CD14-positive monocyte (primary cell): Measurements from ENCODE around the gene S100A16. TPM values are rescaled to one million over a fixed set of nuclear protein-coding genes. Genes with fewer than 3 reads are reported as not detected.
A peak's percentile ranks its signal among the peaks of the same experiment; 100 is the strongest.

Experiments
- DNase-seq, 3 donors: peaks; one replicate each; pipeline ENCODE4 v3.0.0-alpha.2; 2011 to 2022
- H2AFZ ChIP-seq: 2 replicates; pipeline ENCODE4 v1.6.0; 2012; ENCODE audit warnings: mild to moderate bottlenecking, low read depth, low read length, inconsistent platforms; ENCODE audit not compliant: insufficient read depth, poor library complexity, severe bottlenecking
- H3K27ac ChIP-seq, 2 donors: 1 replicate in 1 of 2; 2 replicates in 1 of 2; pipeline ENCODE4 v1.5.1; 2012 to 2013; ENCODE audit warnings: low read length in 2 of 2, control low read depth in 1 of 2, inconsistent platforms in 1 of 2, low read depth in 1 of 2, mild to moderate bottlenecking in 1 of 2
- H3K27me3 ChIP-seq, 2 donors: one replicate each; pipeline versions ENCODE4 v1.6.0 to v1.6.1; 2011 to 2013; ENCODE audit warnings: low read length in 2 of 2; ENCODE audit not compliant: control insufficient read depth in 2 of 2, insufficient read depth in 2 of 2
- H3K36me3 ChIP-seq, 2 donors: replicated peaks in 1 of 2; 1 replicate in 1 of 2; 2 replicates in 1 of 2; pipeline versions ENCODE4 v1.5.1 to v1.6.1; 2012 to 2013; ENCODE audit warnings: low read length in 2 of 2, control low read depth in 1 of 2, inconsistent platforms in 1 of 2, mild to moderate bottlenecking in 1 of 2; ENCODE audit not compliant: insufficient read depth in 2 of 2, control insufficient read depth in 1 of 2
- H3K4me1 ChIP-seq, 2 donors: 1 replicate in 1 of 2; 2 replicates in 1 of 2; pipeline versions ENCODE4 v1.5.1 to v1.6.1; 2012 to 2013; ENCODE audit warnings: low read length in 2 of 2, control low read depth in 1 of 2, inconsistent platforms in 1 of 2, mild to moderate bottlenecking in 1 of 2, moderate library complexity in 1 of 2; ENCODE audit not compliant: insufficient read depth in 2 of 2, control insufficient read depth in 1 of 2
- H3K4me2 ChIP-seq: replicated peaks from 2 replicates; pipeline ENCODE3; 2012; ENCODE audit warnings: low read length, moderate library complexity, mild to moderate bottlenecking; ENCODE audit not compliant: poor library complexity, severe bottlenecking; ENCODE audit errors: extremely low read depth
- H3K4me3 ChIP-seq, 3 experiments: fragments of 200-600 bp in 1 of 3; sonication (generic) in 1 of 3; replicated peaks in 1 of 3; 1 replicate in 2 of 3; 2 replicates in 1 of 3; pipeline ENCODE4 v1.5.1; 2011 to 2013; ENCODE audit warnings: low read length in 3 of 3, mild to moderate bottlenecking in 3 of 3, control low read depth in 2 of 3, low read depth in 2 of 3, inconsistent platforms in 1 of 3, moderate library complexity in 1 of 3
- H3K79me2 ChIP-seq: 2 replicates; pipeline ENCODE4 v1.6.0; 2012; ENCODE audit warnings: mild to moderate bottlenecking, control low read depth, inconsistent platforms, low read length, moderate library complexity; ENCODE audit not compliant: insufficient read depth
- H3K9ac ChIP-seq: 2 replicates; pipeline ENCODE4 v1.6.0; 2017; ENCODE audit warnings: low read length, mild to moderate bottlenecking; ENCODE audit not compliant: insufficient read depth, poor library complexity, severe bottlenecking
- H3K9me3 ChIP-seq, 2 donors: replicated peaks in 1 of 2; 1 replicate in 1 of 2; 2 replicates in 1 of 2; pipeline versions ENCODE4 v1.5.1 to v1.6.1; 2012 to 2013; ENCODE audit warnings: low read length in 2 of 2, control low read depth in 1 of 2; ENCODE audit not compliant: control insufficient read depth in 1 of 2, insufficient read depth in 1 of 2
- H4K20me1 ChIP-seq: 2 replicates; pipeline ENCODE4 v1.6.0; 2012; ENCODE audit warnings: mild to moderate bottlenecking, low read length, control low read depth, moderate library complexity; ENCODE audit not compliant: insufficient read depth
- H3K27ac Mint-ChIP-seq, 7 donors: one replicate each; pipeline ENCODE4 v1.8.0; 2020; ENCODE audit warnings: mild to moderate bottlenecking in 7 of 7, mixed read lengths in 7 of 7, moderate library complexity in 6 of 7, inconsistent platforms in 2 of 7
- H3K27me3 Mint-ChIP-seq, 3 donors: one replicate each; pipeline ENCODE4 v1.8.0; 2021 to 2022; ENCODE audit warnings: low read depth in 3 of 3, mild to moderate bottlenecking in 3 of 3, mixed read lengths in 3 of 3, moderate library complexity in 3 of 3, inconsistent platforms in 1 of 3
- H3K36me3 Mint-ChIP-seq, 2 donors: one replicate each; pipeline ENCODE4 v1.8.0; 2020; ENCODE audit warnings: mixed read lengths in 2 of 2, inconsistent platforms in 1 of 2, mild to moderate bottlenecking in 1 of 2
- H3K4me1 Mint-ChIP-seq: one replicate; pipeline ENCODE4 v1.8.0; 2020; ENCODE audit warnings: mild to moderate bottlenecking, mixed read lengths
- H3K4me3 Mint-ChIP-seq, 2 donors: one replicate each; pipeline ENCODE4 v1.8.0; 2020; ENCODE audit warnings: mild to moderate bottlenecking in 2 of 2, mixed read lengths in 2 of 2, moderate library complexity in 1 of 2
- H3K9me3 Mint-ChIP-seq, 7 donors: one replicate each; pipeline ENCODE4 v1.8.0; 2020 to 2022; ENCODE audit warnings: mixed read lengths in 7 of 7, mild to moderate bottlenecking in 6 of 7, moderate library complexity in 6 of 7, inconsistent platforms in 2 of 7
- WGBS: methylation state at CpG from one replicate; pipeline ENCODE4 v1.1.5; 2013; ENCODE audit warnings: missing lambda C conversion rate; ENCODE audit not compliant: insufficient coverage; 5-methylcytosine and 5-hydroxymethylcytosine counted together
- intact Hi-C, 2 donors: fragments of 100-400 bp; cut with micrococcal nuclease; formaldehyde crosslinking; loops; one replicate each; pipeline versions ENCODE4 v1.15.0 to v1.15.1; 2023
- polyA plus RNA-seq, 3 donors: library from polyadenylated mRNA; depleted of rRNA in 1 of 3; unstranded in 2 of 3; stranded (reverse) in 1 of 3; fragments of 300-500 nt in 2 of 3; fragments of >200 nt in 1 of 3; fragmentation: Illumina TruSeq in 2 of 3; gene quantifications; 1 replicate in 2 of 3; 2 replicates in 1 of 3; pipeline ENCODE4 v1.2.3, GENCODE V29; 2012 to 2021
- TF ChIP-seq, protein P1 (sequence below): fragments of 200-600 bp; IDR thresholded peaks from one replicate; pipeline ENCODE4 v1.8.0; 2022; ENCODE audit warnings: antibody characterized with exemption, mild to moderate bottlenecking

S100A16 gene
- polyA plus RNA-seq, 3 donors = not detected

DNA sequence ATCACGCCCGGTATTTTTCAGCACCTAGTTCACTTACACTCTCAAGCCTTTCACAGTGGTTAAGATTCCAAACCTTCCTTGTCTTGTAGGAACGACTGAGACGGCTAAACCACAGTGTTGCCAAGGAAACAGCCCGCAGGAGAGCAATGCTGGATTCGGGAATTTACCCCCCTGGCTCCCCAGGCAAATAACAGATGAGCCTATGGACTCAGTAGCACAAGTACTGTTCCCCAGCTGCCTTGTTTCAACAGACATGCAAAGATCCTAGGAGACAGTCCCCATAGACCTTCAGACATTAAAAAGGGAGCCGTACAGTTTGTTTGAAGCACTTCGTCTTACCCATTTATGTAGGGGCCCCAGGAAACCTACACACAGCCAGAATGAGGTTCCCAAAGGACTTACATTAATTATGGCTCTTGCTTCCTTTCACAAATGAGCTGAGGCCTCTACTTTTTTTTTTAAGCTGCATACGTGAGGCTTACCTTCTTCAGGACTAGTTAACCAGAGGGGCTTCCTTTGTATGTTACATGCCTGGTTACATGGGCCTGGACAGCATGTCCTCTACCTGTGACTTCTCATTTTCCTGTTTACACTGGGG lies 48.3 kb upstream of the S100A16 start:
- Histone ChIP-seq H3K4me1 (peaks cover 17 to 23% of the 10 kb centered on the region in 2 donors), H2AFZ (no peak overlapping the region), H3K4me3 (no peak overlapping the region), H3K79me2 (peaks cover 26% of the 10 kb centered on the region), H3K27me3 (no peaks in the 10 kb centered on the region), H3K9me3 (no peaks in the 10 kb centered on the region), H3K4me2 (no peak overlapping the region), H4K20me1 (peaks cover 11% of the 10 kb centered on the region), H3K36me3 (peaks cover 58 to 64% of the 10 kb centered on the region in 2 donors), H3K9ac (no peak overlapping the region), H3K27ac (no peak overlapping the region)
- TF ChIP-seq, protein P1, sequence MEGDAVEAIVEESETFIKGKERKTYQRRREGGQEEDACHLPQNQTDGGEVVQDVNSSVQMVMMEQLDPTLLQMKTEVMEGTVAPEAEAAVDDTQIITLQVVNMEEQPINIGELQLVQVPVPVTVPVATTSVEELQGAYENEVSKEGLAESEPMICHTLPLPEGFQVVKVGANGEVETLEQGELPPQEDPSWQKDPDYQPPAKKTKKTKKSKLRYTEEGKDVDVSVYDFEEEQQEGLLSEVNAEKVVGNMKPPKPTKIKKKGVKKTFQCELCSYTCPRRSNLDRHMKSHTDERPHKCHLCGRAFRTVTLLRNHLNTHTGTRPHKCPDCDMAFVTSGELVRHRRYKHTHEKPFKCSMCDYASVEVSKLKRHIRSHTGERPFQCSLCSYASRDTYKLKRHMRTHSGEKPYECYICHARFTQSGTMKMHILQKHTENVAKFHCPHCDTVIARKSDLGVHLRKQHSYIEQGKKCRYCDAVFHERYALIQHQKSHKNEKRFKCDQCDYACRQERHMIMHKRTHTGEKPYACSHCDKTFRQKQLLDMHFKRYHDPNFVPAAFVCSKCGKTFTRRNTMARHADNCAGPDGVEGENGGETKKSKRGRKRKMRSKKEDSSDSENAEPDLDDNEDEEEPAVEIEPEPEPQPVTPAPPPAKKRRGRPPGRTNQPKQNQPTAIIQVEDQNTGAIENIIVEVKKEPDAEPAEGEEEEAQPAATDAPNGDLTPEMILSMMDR = no peak
- H3K27ac Mint-ChIP-seq = peak overlapping the region in 6 of 7 donors; percentile 13 to 58 (median 46)
- intact Hi-C loops = no loop called here
- WGBS = 82% methylated on average over 7 of the region's 9 CpGs
- no peak overlapping the region for H3K4me3 Mint-ChIP-seq
- H3K9me3 Mint-ChIP-seq = no peaks in the 10 kb centered on the region
- H3K27me3 Mint-ChIP-seq = no peaks in the 10 kb centered on the region
- H3K4me1 Mint-ChIP-seq = peaks cover 15% of the 10 kb centered on the region
- peaks cover 51 to 62% of the 10 kb centered on the region in 2 donors for H3K36me3 Mint-ChIP-seq
- no peak for DNase-seq

DNA sequence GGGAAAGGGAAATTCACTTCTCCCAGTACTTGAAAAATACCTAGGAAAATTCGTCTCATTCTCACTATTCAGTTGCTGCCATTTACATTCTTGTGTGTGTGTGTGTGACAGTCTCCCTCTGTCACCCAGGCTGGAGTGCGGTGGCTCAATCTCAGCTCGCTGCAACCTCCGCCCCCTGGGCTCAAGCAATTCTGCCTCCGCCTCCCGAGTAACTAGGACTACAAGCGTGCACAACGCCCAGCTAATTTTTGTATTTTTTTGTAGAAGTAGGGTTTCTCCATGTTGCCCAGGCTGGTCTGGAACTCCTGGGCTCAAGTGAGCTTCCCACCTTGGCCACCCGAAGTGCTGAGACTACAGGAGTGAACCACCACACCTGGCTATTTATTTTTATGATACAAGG lies 46.7 kb upstream of the S100A16 start:
- Mint-ChIP-seq H3K9me3 (no peaks in the 10 kb centered on the region), H3K27me3 (no peaks in the 10 kb centered on the region), H3K36me3 (peaks cover 37 to 47% of the 10 kb centered on the region in 2 donors), H3K4me3 (peak overlapping the region; percentile 41 to 95), H3K27ac (peak overlapping the region in 3 of 7 donors; percentile 80 to 95 (median 91)), H3K4me1 (peaks cover 15% of the 10 kb centered on the region)
- Histone ChIP-seq H3K79me2 (peaks cover 26% of the 10 kb centered on the region), H3K27ac (peak overlapping the region in 1 of 2 donors; percentile 83), H2AFZ (no peak overlapping the region), H3K9ac (no peak overlapping the region), H3K27me3 (no peaks in the 10 kb centered on the region), H3K4me1 (peaks cover 17 to 23% of the 10 kb centered on the region in 2 donors), H3K9me3 (no peaks in the 10 kb centered on the region), H3K4me3 (peak overlapping the region in 1 of 3 experiments; percentile 92), H4K20me1 (peaks cover 11% of the 10 kb centered on the region), H3K4me2 (peak overlapping the region; percentile 92), H3K36me3 (peaks cover 42 to 48% of the 10 kb centered on the region in 2 donors)
- intact Hi-C loops = loop anchor here in 1 of 2 donors (1.0 kb wide), 1 partner anchor 11 kb away; the partner anchor contains the start of gene ILF2
- TF ChIP-seq, protein P1 = no peak
- WGBS = 94% methylated on average over 7 of the region's 9 CpGs
- no peak for DNase-seq
